ENCODE data around the gene PRRT3.
"Not testable (repeated sequence)": the region's sequence is repeated elsewhere in the genome, so short reads cannot be mapped to it uniquely, and the experiment has no call there.

PRRT3 gene

GRCh38 chr3:9947025-9947995 is 4.9 kb downstream of the PRRT3 start:
- no peak for DNase-seq (ENCODE audit: low read depth)

GRCh38 chr3:9946112-9947024 is 5.8 kb downstream of the PRRT3 start:
- peak; percentile 45 for DNase-seq (ENCODE audit: low read depth)

GRCh38 chr3:9945358-9945757 is 6.8 kb downstream of the PRRT3 start:
- no peak for DNase-seq (ENCODE audit: low read depth)

- DNase-seq (ENCODE audit: low read depth), result no peak
These were observed 7.9 kb downstream of the PRRT3 start for GRCh38 chr3:9944271-9944670.

GRCh38 chr3:9942934-9943690 is 9.1 kb downstream of the PRRT3 start:
- no peak for DNase-seq (ENCODE audit: low read depth)

GRCh38 chr3:9942164-9942563 is 10.0 kb downstream of the PRRT3 start:
- DNase-seq (ENCODE audit: low read depth), result no peak

GRCh38 chr3:9940746-9941145 is 11.5 kb downstream of the PRRT3 start:
- DNase-seq (ENCODE audit: low read depth), result no peak

GRCh38 chr3:9939906-9940305 is 12.3 kb downstream of the PRRT3 start:
- DNase-seq (ENCODE audit: low read depth), result not testable (repeated sequence)

GRCh38 chr3:9938966-9939365 is 13.2 kb downstream of the PRRT3 start:
- DNase-seq (ENCODE audit: low read depth), result no peak

GRCh38 chr3:9937486-9938238 is 14.5 kb downstream of the PRRT3 start:
- DNase-seq (ENCODE audit: low read depth), result no peak

GRCh38 chr3:9935966-9936510 is 16.2 kb downstream of the PRRT3 start:
- DNase-seq (ENCODE audit: low read depth), result no peak

- no peak for DNase-seq (ENCODE audit: low read depth)
These were observed 17.2 kb downstream of the PRRT3 start for GRCh38 chr3:9934993-9935392.

GRCh38 chr3:9934235-9934621 is 18.0 kb downstream of the PRRT3 start:
- no peak for DNase-seq (ENCODE audit: low read depth)

GRCh38 chr3:9933561-9934234 is 18.5 kb downstream of the PRRT3 start, which contains the start of gene CRELD1:
Gene CRELD1 (plus strand): TSS chr3:9933834. CDS start chr3:9934439, 605 bp downstream.
- DNase-seq (ENCODE audit: low read depth), result peak; percentile 92

GRCh38 chr3:9932843-9933560 is 19.2 kb downstream of the PRRT3 start:
- peak; percentile 78 for DNase-seq (ENCODE audit: low read depth)

GRCh38 chr3:9932535-9932842 is 19.7 kb downstream of the PRRT3 start:
- no peak for DNase-seq (ENCODE audit: low read depth)

GRCh38 chr3:9930804-9931418 is 21.3 kb downstream of the PRRT3 start:
- no peak for DNase-seq (ENCODE audit: low read depth)

GRCh38 chr3:9928158-9928557 is 24.1 kb downstream of the PRRT3 start:
- no peak for DNase-seq (ENCODE audit: low read depth)

Measured in stimulated activated CD8-positive, alpha-beta memory T cell treated with anti-CD3 and anti-CD28 coated beads, Interleukin-15, amount 100 ng/mL, for 1 hour (primary cell).